Natural killer cell treated with Interleukin-12 subunit alpha and Interleukin-12 subunit beta and Interleukin-15 and Interleukin-18, amount 100 ng/mL, for 72 hours (primary cell): Measurements from ENCODE around the gene SCN1B. TPM values are rescaled to one million over a fixed set of nuclear protein-coding genes. Genes with fewer than 3 reads are reported as not detected.
A peak's percentile ranks its signal among the peaks of the same experiment; 100 is the strongest.
"Not testable (repeated sequence)": the region's sequence is repeated elsewhere in the genome, so short reads cannot be mapped to it uniquely, and the experiment has no call there.

Source experiments
- ATAC-seq, 2 donors: fragments of 150-1000 bp; cut with Tn5 transposase in 1 of 2; sonication (Bioruptor Pico), chemical (Tn5 transposase) in 1 of 2; 2 replicates each; pipeline ENCODE4 v1.10.0; 2021
- DNase-seq: peaks from one replicate; pipeline ENCODE4 v3.0.0; 2022; ENCODE audit warnings: low spot score
- H3K27ac Mint-ChIP-seq, 2 donors: 1 replicate in 1 of 2; 2 replicates in 1 of 2; pipeline ENCODE4 v1.8.0; 2022; ENCODE audit warnings: mixed read lengths in 2 of 2, mild to moderate bottlenecking in 1 of 2, moderate library complexity in 1 of 2
- H3K27me3 Mint-ChIP-seq, 2 donors: 1 replicate in 1 of 2; 2 replicates in 1 of 2; pipeline ENCODE4 v1.8.0; 2022; ENCODE audit warnings: mixed read lengths in 2 of 2
- H3K36me3 Mint-ChIP-seq: one replicate; pipeline ENCODE4 v1.8.0; 2022; ENCODE audit warnings: mixed read lengths
- H3K4me1 Mint-ChIP-seq, 2 donors: 1 replicate in 1 of 2; 2 replicates in 1 of 2; pipeline ENCODE4 v1.8.0; 2022; ENCODE audit warnings: low read depth in 2 of 2, mixed read lengths in 2 of 2, mild to moderate bottlenecking in 1 of 2
- H3K4me3 Mint-ChIP-seq: one replicate; pipeline ENCODE4 v1.8.0; 2022; ENCODE audit warnings: mixed read lengths
- H3K9me3 Mint-ChIP-seq: 2 replicates; pipeline ENCODE4 v1.8.0; 2022; ENCODE audit warnings: mixed read lengths
- total RNA-seq, 2 donors: library from RNA; stranded (reverse); gene quantifications; one replicate each; pipeline ENCODE4 v1.2.3, GENCODE V29; 2022

Gene SCN1B
- total RNA-seq, 2 donors from 2014 or later, result 0.52 to 0.95 TPM

GRCh38 chr19:34995551-34995950 is 34.7 kb upstream of the SCN1B start:
- Mint-ChIP-seq H3K36me3 (no peaks in the 10 kb centered on the region), H3K4me1 (peaks cover 23 to 40% of the 10 kb centered on the region in 2 donors), H3K9me3 (no peaks in the 10 kb centered on the region), H3K4me3 (no peak overlapping the region), H3K27ac (no peak overlapping the region), H3K27me3 (no peaks in the 10 kb centered on the region)
- DNase-seq (no peak), ATAC-seq (no peak)

- Mint-ChIP-seq H3K36me3 (peaks cover 6% of the 10 kb centered on the region), H3K9me3 (no peaks in the 10 kb centered on the region), H3K27ac (peak overlapping the region; percentile 70 to 72), H3K4me3 (peak overlapping the region; percentile 56), H3K27me3 (no peaks in the 10 kb centered on the region), H3K4me1 (peaks cover 32 to 45% of the 10 kb centered on the region in 2 donors)
- no peak for ATAC-seq
- DNase-seq, result no peak
Observed at GRCh38 chr19:34997071-34997617, 33.1 kb upstream of the SCN1B start.

GRCh38 chr19:34998224-34998623 is 32.0 kb upstream of the SCN1B start:
- not testable (repeated sequence) for DNase-seq, H3K27me3 Mint-ChIP-seq, H3K4me3 Mint-ChIP-seq, H3K36me3 Mint-ChIP-seq, ATAC-seq, H3K9me3 Mint-ChIP-seq, H3K27ac Mint-ChIP-seq
- peaks cover 40 to 53% of the 10 kb centered on the region in 2 donors for H3K4me1 Mint-ChIP-seq

GRCh38 chr19:34998777-34999497 is 31.3 kb upstream of the SCN1B start:
- no peaks in the 10 kb centered on the region for H3K9me3 Mint-ChIP-seq
- H3K27me3 Mint-ChIP-seq, result no peaks in the 10 kb centered on the region
- DNase-seq, result no peak
- peak overlapping the region; percentile 78 for H3K4me3 Mint-ChIP-seq
- peaks cover 45 to 55% of the 10 kb centered on the region in 2 donors for H3K4me1 Mint-ChIP-seq
- H3K27ac Mint-ChIP-seq, result peak overlapping the region; percentile 76 to 77
- H3K36me3 Mint-ChIP-seq, result peaks cover 6% of the 10 kb centered on the region
- no peak for ATAC-seq

DNA sequence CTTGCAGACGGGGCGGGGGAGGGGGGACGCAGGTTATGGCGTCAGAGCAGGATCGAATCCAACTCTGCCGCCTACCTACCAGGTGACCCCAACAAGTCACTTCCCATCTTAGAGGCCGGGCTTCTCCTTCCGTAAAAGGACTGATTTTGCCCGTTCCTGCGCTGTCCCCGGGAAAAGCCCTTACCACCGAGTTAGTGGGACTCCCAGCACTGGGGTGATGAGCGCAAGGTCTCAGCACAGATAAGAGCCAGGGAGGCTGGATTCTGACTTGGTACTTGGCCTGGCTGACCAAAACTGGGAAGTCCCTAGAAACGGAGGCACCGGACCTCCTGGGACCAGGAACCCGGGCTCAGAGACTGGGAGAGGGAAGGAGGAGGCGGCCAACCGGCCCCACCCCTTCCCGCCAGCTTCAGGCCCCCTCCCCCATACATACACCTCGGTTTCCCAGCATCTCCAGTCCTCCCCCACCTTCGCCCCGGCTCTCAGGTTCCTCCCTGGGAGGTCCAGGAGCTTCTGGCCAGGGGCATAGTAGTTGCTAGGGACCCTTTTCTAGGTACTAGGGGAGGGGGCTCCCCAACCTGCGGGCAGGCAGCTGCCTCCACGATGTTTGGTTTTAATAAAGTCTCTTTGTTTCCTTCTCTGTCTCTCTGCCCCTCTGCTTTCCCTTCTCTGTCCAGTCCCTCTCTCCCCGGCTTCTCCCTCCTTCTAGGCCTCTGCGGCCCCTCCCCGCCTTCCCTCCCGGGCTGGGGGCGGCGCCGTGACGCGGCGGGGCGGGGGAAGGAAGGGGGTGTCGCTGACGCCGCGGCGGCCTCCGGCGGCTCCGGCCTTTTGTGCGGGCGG is 30.6 kb upstream of the SCN1B start, which contains the start of gene GRAMD1A:
Gene GRAMD1A, plus strand, starts transcription at position 826 of the 840 bp plus-strand sequence. CDS start 156 bp downstream, outside the sequence.
- DNase-seq (peak; percentile 84), ATAC-seq (peak; percentile 86 to 89)
- peak within 1 kb of the TSS; percentile 84 to 91 for H3K27ac Mint-ChIP-seq
- peaks cover 6% of the 10 kb centered on the region for H3K36me3 Mint-ChIP-seq
- H3K4me3 Mint-ChIP-seq, result peak within 1 kb of the TSS; percentile 96
- H3K4me1 Mint-ChIP-seq, result peaks cover 45 to 54% of the 10 kb centered on the region in 2 donors
- no peaks in the 10 kb centered on the region for H3K27me3 Mint-ChIP-seq
- H3K9me3 Mint-ChIP-seq, result no peaks in the 10 kb centered on the region

DNA sequence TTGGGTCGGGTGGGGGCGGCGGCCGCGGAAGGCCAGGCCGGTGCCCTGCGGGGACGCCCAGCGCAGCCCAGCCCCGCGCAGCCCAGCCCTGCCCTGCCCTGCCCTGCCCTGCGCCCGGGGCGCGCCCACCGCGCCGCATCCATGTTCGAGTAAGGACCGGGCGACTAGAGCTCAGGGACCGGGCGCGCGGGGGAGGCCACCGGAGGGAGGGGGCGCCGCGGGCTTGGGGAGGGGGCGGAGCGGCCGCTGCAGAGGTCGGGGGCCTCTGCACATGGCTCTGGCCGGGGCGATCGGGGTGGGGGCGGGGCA is 30.0 kb upstream of the SCN1B start:
- ATAC-seq (no peak), DNase-seq (no peak)
- H3K4me1 Mint-ChIP-seq, result peaks cover 45 to 56% of the 10 kb centered on the region in 2 donors
- H3K36me3 Mint-ChIP-seq, result peaks cover 6% of the 10 kb centered on the region
- peak overlapping the region; percentile 89 for H3K4me3 Mint-ChIP-seq
- peak overlapping the region; percentile 76 to 77 for H3K27ac Mint-ChIP-seq
- H3K27me3 Mint-ChIP-seq, result no peaks in the 10 kb centered on the region
- no peaks in the 10 kb centered on the region for H3K9me3 Mint-ChIP-seq

GRCh38 chr19:35000647-35001501 is 29.4 kb upstream of the SCN1B start:
- Mint-ChIP-seq H3K27me3 (no peaks in the 10 kb centered on the region), H3K4me1 (peaks cover 45 to 56% of the 10 kb centered on the region in 2 donors), H3K4me3 (peak overlapping the region; percentile 96)

GRCh38 chr19:35002037-35002535 is 28.2 kb upstream of the SCN1B start:
- no peaks in the 10 kb centered on the region for H3K9me3 Mint-ChIP-seq
- H3K27ac Mint-ChIP-seq, result peak overlapping the region; percentile 84 to 91
- ATAC-seq (no peak), DNase-seq (no peak)
- H3K36me3 Mint-ChIP-seq, result peaks cover 6% of the 10 kb centered on the region
- peaks cover 48 to 54% of the 10 kb centered on the region in 2 donors for H3K4me1 Mint-ChIP-seq
- H3K4me3 Mint-ChIP-seq, result peak overlapping the region; percentile 96
- no peaks in the 10 kb centered on the region for H3K27me3 Mint-ChIP-seq

More at GRCh38 chr19:35000647-35001501, 29.4 kb upstream of the SCN1B start:
- DNase-seq (no peak), ATAC-seq (peak; percentile 1 to 32)
- peak overlapping the region; percentile 84 to 91 for H3K27ac Mint-ChIP-seq
- H3K36me3 Mint-ChIP-seq, result peaks cover 6% of the 10 kb centered on the region
- no peaks in the 10 kb centered on the region for H3K9me3 Mint-ChIP-seq

GRCh38 chr19:35004517-35005255 is 25.6 kb upstream of the SCN1B start:
- Mint-ChIP-seq H3K27me3 (no peaks in the 10 kb centered on the region), H3K4me3 (no peak overlapping the region), H3K9me3 (no peaks in the 10 kb centered on the region), H3K27ac (no peak overlapping the region), H3K36me3 (peaks cover 6% of the 10 kb centered on the region), H3K4me1 (peaks cover 35 to 41% of the 10 kb centered on the region in 2 donors)
- DNase-seq (no peak), ATAC-seq (no peak)

DNA sequence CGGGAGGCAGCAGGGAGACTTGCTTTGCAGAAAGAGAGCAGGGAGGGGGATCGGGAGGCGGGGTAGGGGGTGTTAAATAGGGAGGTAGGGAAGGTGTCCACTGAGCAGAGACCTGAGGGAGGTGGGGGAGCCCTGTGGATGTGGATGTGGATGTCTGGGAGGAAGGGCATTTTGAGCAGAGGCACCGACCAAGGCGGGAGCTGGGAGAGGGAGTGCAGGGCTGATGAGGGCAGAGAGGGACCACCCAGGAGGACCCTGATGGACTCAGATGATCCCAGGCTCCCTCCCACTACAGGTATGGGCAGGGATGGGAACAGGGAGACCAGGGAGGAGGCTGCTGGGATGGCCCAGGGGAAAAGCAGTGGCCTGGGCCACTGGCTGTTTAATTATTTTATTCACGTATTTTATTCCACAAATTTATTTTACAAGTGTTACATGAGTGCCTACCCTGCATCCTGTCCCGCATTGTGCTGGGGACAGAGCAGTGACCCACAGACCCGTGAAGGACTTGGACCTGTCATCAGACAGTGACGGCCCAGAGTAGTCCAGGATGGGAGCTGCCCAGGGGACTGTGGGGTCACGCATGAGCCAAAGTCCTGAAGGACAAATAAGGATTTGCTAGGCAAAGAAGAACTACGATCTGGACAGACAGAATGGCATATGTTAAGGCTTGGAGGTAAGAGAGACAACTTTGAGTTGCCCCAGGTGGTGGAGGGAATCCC is 24.9 kb upstream of the SCN1B start:
- Mint-ChIP-seq H3K27ac (no peak overlapping the region), H3K4me1 (peaks cover 38 to 41% of the 10 kb centered on the region in 2 donors), H3K9me3 (no peaks in the 10 kb centered on the region), H3K4me3 (no peak overlapping the region), H3K27me3 (no peaks in the 10 kb centered on the region), H3K36me3 (peaks cover 10% of the 10 kb centered on the region)
- no peak for ATAC-seq
- no peak for DNase-seq

- Mint-ChIP-seq H3K27ac (peak overlapping the region in 1 of 2 donors; percentile 46), H3K36me3 (peaks cover 10% of the 10 kb centered on the region), H3K4me1 (peaks cover 39 to 43% of the 10 kb centered on the region in 2 donors)
- H3K4me3 Mint-ChIP-seq, H3K9me3 Mint-ChIP-seq, H3K27me3 Mint-ChIP-seq, ATAC-seq, DNase-seq: not testable (repeated sequence)
Observed at GRCh38 chr19:35006007-35006341, 24.3 kb upstream of the SCN1B start.

- H3K27ac Mint-ChIP-seq, result peak overlapping the region in 1 of 2 donors; percentile 46
- H3K4me3 Mint-ChIP-seq, result no peak overlapping the region
- peaks cover 6% of the 10 kb centered on the region for H3K36me3 Mint-ChIP-seq
- ATAC-seq (no peak), DNase-seq (no peak)
- no peaks in the 10 kb centered on the region for H3K9me3 Mint-ChIP-seq
- peaks cover 39 to 43% of the 10 kb centered on the region in 2 donors for H3K4me1 Mint-ChIP-seq
- H3K27me3 Mint-ChIP-seq, result no peaks in the 10 kb centered on the region
Observed at GRCh38 chr19:35006342-35006998, 23.8 kb upstream of the SCN1B start.
